HCT116 (cell line): ENCODE measurements around the gene ESPN.

ENCODE experiments used
- CEBPB ChIP-seq: IDR thresholded peaks from 2 replicates; pipeline ENCODE4 v1.6.1; 2012; ENCODE audit warnings: low read depth
- CTCF ChIP-seq, 3 experiments: fragments of 200-600 bp in 1 of 3; sonication (generic) in 1 of 3; IDR thresholded peaks in 2 of 3; conservative IDR thresholded peaks in 1 of 3; 2 replicates each; pipeline ENCODE4 v1.5.1; 2012 to 2017; ENCODE audit warnings: low read depth in 2 of 3, low read length in 2 of 3, antibody characterized with exemption in 1 of 3, borderline replicate concordance in 1 of 3, control low read depth in 1 of 3, mild to moderate bottlenecking in 1 of 3, mixed read lengths in 1 of 3, mixed run types in 1 of 3, moderate library complexity in 1 of 3; ENCODE audit not compliant: insufficient read depth in 1 of 3
- EZH2 ChIP-seq: fragments of 200-600 bp; sonication (generic); IDR thresholded peaks from 2 replicates; pipeline ENCODE4 v1.6.1; 2017; ENCODE audit warnings: antibody characterized with exemption, mixed run types
- EZH2phosphoT487 ChIP-seq: fragments of 200-600 bp; IDR thresholded peaks from 2 replicates; pipeline ENCODE4 v1.6.1; 2018; ENCODE audit warnings: antibody characterized with exemption, borderline replicate concordance
- FOSL1 ChIP-seq: IDR thresholded peaks from 2 replicates; pipeline ENCODE4 v1.6.1; 2012; ENCODE audit warnings: low read depth
- POLR2A ChIP-seq: IDR thresholded peaks from 2 replicates; pipeline ENCODE4 v1.7.0; 2011; ENCODE audit warnings: borderline replicate concordance; ENCODE audit not compliant: insufficient read depth, insufficient read length; ENCODE audit errors: extremely low read depth
- POLR2AphosphoS5 ChIP-seq: IDR thresholded peaks from 2 replicates; pipeline ENCODE4 v1.6.1; 2011; ENCODE audit warnings: mild to moderate bottlenecking, low read depth, low read length, moderate library complexity
- RAD21 ChIP-seq: IDR thresholded peaks from 2 replicates; pipeline ENCODE4 v1.6.1; 2012; ENCODE audit warnings: low read depth, mild to moderate bottlenecking
- REST ChIP-seq: IDR thresholded peaks from 2 replicates; pipeline ENCODE4 v1.6.1; 2012; ENCODE audit warnings: low read depth
- TCF7L2 ChIP-seq: IDR thresholded peaks from 2 replicates; pipeline ENCODE4 v1.7.0; 2011; ENCODE audit warnings: borderline replicate concordance, inconsistent platforms; ENCODE audit not compliant: insufficient read depth, insufficient read length; ENCODE audit errors: extremely low read depth
- TF ChIP-seq, protein P1 (sequence below): IDR thresholded peaks from 2 replicates; pipeline ENCODE4 v1.6.1; 2011; ENCODE audit warnings: mild to moderate bottlenecking, low read length, moderate library complexity; ENCODE audit not compliant: insufficient replicate concordance; ENCODE audit errors: extremely low read depth

DNA sequence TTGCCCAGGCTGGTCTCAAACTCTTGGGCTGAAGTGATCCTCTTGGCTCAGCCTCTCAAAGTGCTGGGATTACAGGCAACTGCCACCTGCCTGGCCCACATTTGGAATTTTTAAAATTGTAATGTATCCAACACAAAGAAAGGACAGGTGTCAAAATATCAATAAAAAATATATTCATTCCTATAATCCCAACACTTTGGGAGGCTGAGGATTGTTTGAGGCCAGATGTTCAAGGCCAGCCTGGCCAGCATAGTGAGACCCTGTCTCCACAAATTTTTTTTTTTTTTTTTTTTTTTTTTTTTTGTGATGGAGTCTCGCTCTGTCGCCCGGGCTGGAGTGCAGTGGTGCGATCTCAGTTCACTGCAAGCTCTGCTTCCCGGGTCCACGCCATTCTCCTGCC is 14.8 kb upstream of the ESPN start:
- TF ChIP-seq EZH2phosphoT487 (no peak), POLR2A (no peak), POLR2AphosphoS5 (no peak), EZH2 (no peak), CEBPB (no peak), RAD21 (no peak), CTCF (IDR thresholded peaks at IDR 0.05 in 2 of 3, conservative IDR thresholded peaks at IDR 0.05 in 1 of 3; ENCODE audit: borderline replicate concordance in 1 of 3, insufficient read depth in 1 of 3, low read depth in 2 of 3, low read length in 2 of 3) (no peak), FOSL1 (no peak), REST (no peak), TCF7L2 (no peak)
- TF ChIP-seq, protein P1, sequence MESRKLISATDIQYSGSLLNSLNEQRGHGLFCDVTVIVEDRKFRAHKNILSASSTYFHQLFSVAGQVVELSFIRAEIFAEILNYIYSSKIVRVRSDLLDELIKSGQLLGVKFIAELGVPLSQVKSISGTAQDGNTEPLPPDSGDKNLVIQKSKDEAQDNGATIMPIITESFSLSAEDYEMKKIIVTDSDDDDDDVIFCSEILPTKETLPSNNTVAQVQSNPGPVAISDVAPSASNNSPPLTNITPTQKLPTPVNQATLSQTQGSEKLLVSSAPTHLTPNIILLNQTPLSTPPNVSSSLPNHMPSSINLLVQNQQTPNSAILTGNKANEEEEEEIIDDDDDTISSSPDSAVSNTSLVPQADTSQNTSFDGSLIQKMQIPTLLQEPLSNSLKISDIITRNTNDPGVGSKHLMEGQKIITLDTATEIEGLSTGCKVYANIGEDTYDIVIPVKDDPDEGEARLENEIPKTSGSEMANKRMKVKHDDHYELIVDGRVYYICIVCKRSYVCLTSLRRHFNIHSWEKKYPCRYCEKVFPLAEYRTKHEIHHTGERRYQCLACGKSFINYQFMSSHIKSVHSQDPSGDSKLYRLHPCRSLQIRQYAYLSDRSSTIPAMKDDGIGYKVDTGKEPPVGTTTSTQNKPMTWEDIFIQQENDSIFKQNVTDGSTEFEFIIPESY: no peak
